ENCODE results near the gene MAPK8. TPM values are rescaled to one million over a fixed set of nuclear protein-coding genes. Genes with fewer than 3 reads are reported as not detected.

MAPK8 gene
- total and polyA plus RNA-seq, 2 of the 4 experiments (the other 2 are of a cell fraction): 41.5 to 54.7 TPM

DNA sequence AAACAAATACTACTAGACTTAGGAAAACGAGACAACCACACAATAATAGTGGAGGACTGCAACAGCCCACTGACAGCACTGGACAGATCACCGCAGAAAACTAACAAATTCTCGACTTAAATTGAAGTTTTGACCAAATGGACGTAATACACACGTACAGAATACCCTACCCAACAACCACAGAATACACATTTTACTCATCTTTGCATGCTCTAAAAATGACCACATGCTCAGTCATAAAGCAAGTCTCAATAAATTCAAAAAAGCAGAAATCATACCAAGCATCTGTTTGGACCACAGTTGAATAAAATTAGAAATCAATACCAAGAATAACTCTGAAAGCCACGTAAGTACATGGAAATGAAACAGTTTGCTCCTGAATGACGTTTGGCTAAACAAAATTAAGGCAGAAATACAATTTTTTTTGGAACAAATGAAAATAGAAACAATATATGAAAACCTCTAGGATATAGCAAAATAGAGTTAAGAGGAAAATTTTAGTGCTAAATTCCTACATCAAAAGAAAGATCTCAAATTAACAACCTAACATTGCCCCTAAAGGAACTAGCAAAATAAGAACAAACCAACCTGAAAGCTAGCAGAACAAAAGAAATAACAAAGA lies 30.6 kb downstream of the MAPK8 start:
- peaks cover 7% of the 10 kb centered on the region for H3K9me1 ChIP-seq (ENCODE audit: insufficient read depth, low read length)
- H4K20me1 ChIP-seq (ENCODE audit: insufficient read depth, low read length): peaks cover 40% of the 10 kb centered on the region
- H3K9me3 ChIP-seq (ENCODE audit: control insufficient read depth, insufficient read depth, low read length): no peaks in the 10 kb centered on the region; the same call in 1 of the 2 replicates
- H4K5ac ChIP-seq (ENCODE audit: low read depth, low read length): no peak overlapping the region
- peaks cover 2% of the 10 kb centered on the region for H3K4me1 ChIP-seq (ENCODE audit: control insufficient read depth, insufficient read depth, low read length)
- H3K23ac ChIP-seq (ENCODE audit: low read depth, low read length): no peak overlapping the region
- H2AK5ac ChIP-seq (ENCODE audit: low read depth, low read length): no peak overlapping the region
- no peak overlapping the region for H3K56ac ChIP-seq (ENCODE audit: extremely low read depth, insufficient read depth, low read length)
- H4K91ac ChIP-seq (ENCODE audit: insufficient read depth, low read depth, low read length): no peak overlapping the region
- no peak overlapping the region for H2BK5ac ChIP-seq (ENCODE audit: low read depth, low read length, poor library complexity, severe bottlenecking)
- no peak for ATAC-seq (ENCODE audit: low read depth)
- WGBS, 2 experiments (ENCODE audit: extremely low coverage in 2 of 2, insufficient read length in 1 of 2): 93% methylated on average over 3 of the region's 7 CpGs; no CpG with 5 or more reads in 1 of the 2 experiments
- POLR2A ChIA-PET (ENCODE audit: unreplicated experiment): no interaction called here
- no peak overlapping the region for H3K4me3 ChIP-seq (ENCODE audit: insufficient read depth, low read depth, low read length)
- no peak overlapping the region for H3K4me2 ChIP-seq (ENCODE audit: low read depth, low read length)
- H3K9ac ChIP-seq (ENCODE audit: low read depth, low read length): no peak overlapping the region
- TF ChIP-seq RAD21 (IDR thresholded peaks at IDR 0.05; ENCODE audit: low read length): no peak
- TF ChIP-seq CHD1 (IDR thresholded peaks at IDR 0.05; ENCODE audit: low read depth, low read length): no peak
- TF ChIP-seq BHLHE40 (IDR thresholded peaks at IDR 0.05; ENCODE audit: low read depth, low read length): no peak
- no peak for TF ChIP-seq MAFK (IDR thresholded peaks at IDR 0.05; ENCODE audit: low read depth, low read length)
- TF ChIP-seq SMC3 (IDR thresholded peaks at IDR 0.05; ENCODE audit: low read depth, low read length): no peak
- TF ChIP-seq, protein P1, sequence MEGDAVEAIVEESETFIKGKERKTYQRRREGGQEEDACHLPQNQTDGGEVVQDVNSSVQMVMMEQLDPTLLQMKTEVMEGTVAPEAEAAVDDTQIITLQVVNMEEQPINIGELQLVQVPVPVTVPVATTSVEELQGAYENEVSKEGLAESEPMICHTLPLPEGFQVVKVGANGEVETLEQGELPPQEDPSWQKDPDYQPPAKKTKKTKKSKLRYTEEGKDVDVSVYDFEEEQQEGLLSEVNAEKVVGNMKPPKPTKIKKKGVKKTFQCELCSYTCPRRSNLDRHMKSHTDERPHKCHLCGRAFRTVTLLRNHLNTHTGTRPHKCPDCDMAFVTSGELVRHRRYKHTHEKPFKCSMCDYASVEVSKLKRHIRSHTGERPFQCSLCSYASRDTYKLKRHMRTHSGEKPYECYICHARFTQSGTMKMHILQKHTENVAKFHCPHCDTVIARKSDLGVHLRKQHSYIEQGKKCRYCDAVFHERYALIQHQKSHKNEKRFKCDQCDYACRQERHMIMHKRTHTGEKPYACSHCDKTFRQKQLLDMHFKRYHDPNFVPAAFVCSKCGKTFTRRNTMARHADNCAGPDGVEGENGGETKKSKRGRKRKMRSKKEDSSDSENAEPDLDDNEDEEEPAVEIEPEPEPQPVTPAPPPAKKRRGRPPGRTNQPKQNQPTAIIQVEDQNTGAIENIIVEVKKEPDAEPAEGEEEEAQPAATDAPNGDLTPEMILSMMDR (conservative IDR thresholded peaks at IDR 0.05; ENCODE audit: low read depth, low read length): no peak
- no peak for TF ChIP-seq CEBPB (IDR thresholded peaks at IDR 0.05; ENCODE audit: low read depth, low read length)
- no peak for TF ChIP-seq USF2 (IDR thresholded peaks at IDR 0.05; ENCODE audit: low read depth, low read length)
- in situ Hi-C loops (cut with MboI; ENCODE audit: low sequenced_read_pairs) (no loop called here), dilution Hi-C loops (cut with HindIII; ENCODE audit: low sequenced_read_pairs, unreplicated experiment) (no loop called here), intact Hi-C loops (cut with micrococcal nuclease) (no loop called here)
- peaks cover 6% of the 10 kb centered on the region for H3K36me3 ChIP-seq (ENCODE audit: control insufficient read depth, insufficient read depth, low read length)
- H2BK120ac ChIP-seq (ENCODE audit: low read depth, low read length): no peak overlapping the region
- H2AK9ac ChIP-seq (replicated peaks; ENCODE audit: low read depth, low read length, poor library complexity): no peak overlapping the region
- peaks cover 36 to 50% of the 10 kb centered on the region in 2 experiments for H3K79me1 ChIP-seq (ENCODE audit: low read depth in 1 of 2, low read length in 2 of 2)
- H3K27me3 ChIP-seq (ENCODE audit: control insufficient read depth, insufficient read depth, low read length): no peaks in the 10 kb centered on the region
- CTCF ChIA-PET: no interaction called here
- H2AFZ ChIP-seq (replicated peaks; ENCODE audit: low read length, poor library complexity): no peak overlapping the region
- H2BK15ac ChIP-seq (ENCODE audit: low read depth, low read length): no peak overlapping the region
- BruUV-seq (replicated peaks): no TSS peak
- no peak overlapping the region for H3K27ac ChIP-seq (ENCODE audit: insufficient read depth, low read length)
- no peak overlapping the region for H3K18ac ChIP-seq (ENCODE audit: low read depth, low read length)
- no peak overlapping the region for H2BK20ac ChIP-seq (ENCODE audit: low read depth, low read length)
- H4K8ac ChIP-seq (ENCODE audit: low read depth in 2 of 2, low read length in 2 of 2): no peak overlapping the region
- no peak overlapping the region for H3K14ac ChIP-seq (replicated peaks; ENCODE audit: low read depth, low read length)
- H3K4ac ChIP-seq (ENCODE audit: low read depth, low read length): no peak overlapping the region
- DNase-seq: no peak

Data from IMR-90 (cell line).